Measurements from ENCODE around the gene AIF1L.
"Not testable (repeated sequence)": the region's sequence is repeated elsewhere in the genome, so short reads cannot be mapped to it uniquely, and the experiment has no call there.

The AIF1L gene

DNA sequence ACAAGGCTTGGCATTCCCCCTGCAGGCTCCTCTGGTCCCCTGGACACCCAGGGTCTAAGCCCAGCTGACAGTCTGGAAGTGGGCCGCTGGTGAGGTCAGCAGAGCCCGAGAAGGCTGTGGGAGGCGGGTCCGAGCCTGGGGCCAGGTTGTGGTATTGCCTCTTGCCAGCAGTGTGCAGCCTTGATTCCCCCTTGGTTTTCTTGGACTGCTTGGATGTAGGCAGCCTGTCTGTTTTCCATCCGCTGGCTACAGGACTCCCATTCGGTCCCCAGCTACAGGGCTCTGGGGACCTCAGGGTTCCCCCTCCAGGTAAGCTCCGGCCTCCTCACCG is 1.6 kb downstream of the AIF1L start:
- DNase-seq (ENCODE audit: low read depth in 1 of 2, low spot score in 1 of 2): no peak

- DNase-seq (ENCODE audit: low read depth in 1 of 2, low spot score in 1 of 2): no peak
Observed at GRCh38 chr9:131098391-131099101, 2.2 kb downstream of the AIF1L start.

GRCh38 chr9:131099102-131099606 is 2.8 kb downstream of the AIF1L start:
- DNase-seq (ENCODE audit: low read depth in 1 of 2, low spot score in 1 of 2): no peak

DNA sequence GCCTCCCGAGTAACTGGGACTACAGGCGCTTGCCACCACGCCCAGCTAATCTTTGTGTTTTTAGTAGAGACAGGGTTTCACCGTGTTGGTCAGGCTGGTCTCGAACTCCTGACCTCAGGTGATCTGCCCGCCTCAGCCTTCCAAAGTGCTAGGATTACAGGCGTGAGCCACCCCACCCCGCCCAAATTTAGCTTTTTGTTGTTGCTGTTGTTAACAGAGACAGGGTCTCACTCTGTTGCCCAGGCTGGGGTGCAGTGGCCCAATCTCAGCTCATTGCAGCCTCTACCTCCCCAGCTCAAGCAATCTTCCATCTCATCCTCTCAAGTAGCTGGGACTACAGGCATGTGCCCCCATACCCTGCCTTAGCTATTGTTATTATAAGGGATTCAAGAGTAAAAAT is 3.5 kb downstream of the AIF1L start:
- not testable (repeated sequence) for DNase-seq (ENCODE audit: low read depth in 1 of 2, low spot score in 1 of 2)

GRCh38 chr9:131100445-131100844 is 4.1 kb downstream of the AIF1L start:
- DNase-seq (ENCODE audit: low read depth in 1 of 2, low spot score in 1 of 2): no peak

- DNase-seq (ENCODE audit: low read depth in 1 of 2, low spot score in 1 of 2): no peak
Observed at GRCh38 chr9:131101207-131101964, 5.1 kb downstream of the AIF1L start.

- no peak for DNase-seq (ENCODE audit: low read depth in 1 of 2, low spot score in 1 of 2)
Observed at GRCh38 chr9:131103024-131103423, 6.7 kb downstream of the AIF1L start.

- no peak for DNase-seq (ENCODE audit: low read depth in 1 of 2, low spot score in 1 of 2)
Observed at GRCh38 chr9:131103535-131103934, 7.2 kb downstream of the AIF1L start.

GRCh38 chr9:131104016-131104740 is 7.8 kb downstream of the AIF1L start:
- no peak for DNase-seq (ENCODE audit: low read depth in 1 of 2, low spot score in 1 of 2)

DNA sequence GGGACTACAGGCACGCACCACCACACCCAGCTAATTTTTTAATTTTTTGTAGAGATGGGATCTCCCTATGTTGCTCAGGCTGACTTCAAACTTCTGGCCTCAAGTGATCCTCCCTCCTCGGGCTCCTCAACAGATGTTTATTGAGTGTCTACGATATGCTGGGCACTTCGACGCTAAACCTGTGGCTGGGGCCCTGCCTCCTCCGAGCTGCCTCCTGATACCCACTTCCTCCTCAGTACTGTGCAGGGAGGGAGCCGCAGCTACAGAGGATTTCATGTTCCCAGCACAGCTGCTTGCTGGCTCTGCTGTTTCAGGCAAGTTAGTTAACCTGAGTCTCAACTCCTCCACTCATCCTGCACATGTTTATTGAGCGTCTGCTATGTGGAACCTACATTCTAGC is 9.6 kb downstream of the AIF1L start:
- no peak for DNase-seq (ENCODE audit: low read depth in 1 of 2, low spot score in 1 of 2)

DNA sequence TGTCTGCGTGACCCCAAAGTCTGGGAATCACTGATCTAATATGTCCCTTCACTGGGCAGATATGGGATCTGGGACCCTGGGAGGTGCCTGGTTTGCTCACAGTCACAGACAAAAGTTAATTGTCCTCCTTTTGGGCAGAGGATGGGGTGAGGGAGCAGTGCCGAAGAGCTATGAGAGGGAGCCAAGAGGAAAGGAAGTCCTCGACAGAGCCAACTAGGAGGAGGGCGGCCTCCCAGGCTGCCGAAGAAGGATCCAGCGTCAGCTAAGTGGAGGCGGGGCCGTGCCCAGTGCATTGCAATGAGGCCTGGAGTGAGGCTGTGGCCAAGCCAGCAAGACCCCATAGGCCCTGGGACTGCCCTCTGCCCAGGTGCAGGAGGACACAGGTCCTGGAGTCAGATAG is 11.4 kb downstream of the AIF1L start:
- DNase-seq (ENCODE audit: low read depth in 1 of 2, low spot score in 1 of 2): no peak

DNA sequence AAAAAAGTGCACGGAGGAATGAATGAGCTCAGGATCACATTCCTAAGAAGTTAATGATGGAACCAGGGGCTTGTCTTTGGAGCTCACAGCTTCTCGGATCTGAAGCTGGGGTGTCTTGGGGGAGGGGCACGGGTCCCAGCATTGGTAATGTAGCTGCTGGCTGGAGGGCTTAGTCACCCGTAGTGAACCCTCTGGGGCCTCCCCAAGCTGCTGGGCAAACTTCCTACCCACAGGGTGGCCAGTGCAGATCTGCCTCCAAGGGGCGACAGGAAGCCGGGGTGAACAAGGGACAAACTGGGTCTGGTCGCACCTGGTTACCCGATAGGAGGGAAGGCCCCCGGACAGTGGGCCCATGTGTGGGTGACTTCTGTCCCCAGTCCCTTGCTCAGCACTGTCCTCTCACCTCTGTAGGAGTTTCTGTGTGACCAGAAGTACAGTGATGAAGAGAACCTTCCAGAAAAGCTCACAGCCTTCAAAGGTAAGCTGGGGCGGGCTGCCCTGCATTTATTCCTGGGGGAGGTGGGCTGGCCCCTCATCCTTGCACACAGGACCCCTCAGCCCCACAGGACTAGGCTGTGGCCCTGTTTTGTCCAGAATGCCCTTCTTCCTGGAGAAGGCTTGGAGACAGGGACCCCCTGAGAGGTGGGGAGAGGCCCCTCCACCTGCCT is 15.0 kb downstream of the AIF1L start:
- DNase-seq (ENCODE audit: low read depth in 1 of 2, low spot score in 1 of 2): no peak

DNA sequence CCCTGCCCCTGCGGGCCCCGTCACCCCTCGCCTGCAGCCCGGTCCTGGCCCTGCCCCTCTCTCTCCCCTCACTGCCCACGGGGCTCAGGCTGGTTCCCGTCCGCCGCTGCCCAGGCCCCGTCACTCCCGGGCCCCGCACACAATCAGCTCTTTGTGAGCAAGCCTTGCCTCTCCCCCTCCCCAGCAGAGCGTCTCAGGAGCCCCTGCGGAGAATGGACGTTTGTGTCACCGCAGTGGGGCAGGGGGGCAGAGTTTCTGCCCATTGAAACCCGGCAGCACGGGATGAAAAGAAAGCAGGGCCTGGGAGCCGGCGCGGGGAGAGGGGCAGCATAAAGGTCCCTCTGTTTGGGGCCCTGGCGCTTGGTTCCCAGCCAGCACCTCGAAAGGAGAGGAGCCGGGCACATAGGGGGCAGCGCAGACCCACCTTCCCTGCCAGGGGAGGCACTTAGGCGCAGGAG is 15.6 kb downstream of the AIF1L start:
- DNase-seq (ENCODE audit: low read depth in 1 of 2, low spot score in 1 of 2): no peak

DNA sequence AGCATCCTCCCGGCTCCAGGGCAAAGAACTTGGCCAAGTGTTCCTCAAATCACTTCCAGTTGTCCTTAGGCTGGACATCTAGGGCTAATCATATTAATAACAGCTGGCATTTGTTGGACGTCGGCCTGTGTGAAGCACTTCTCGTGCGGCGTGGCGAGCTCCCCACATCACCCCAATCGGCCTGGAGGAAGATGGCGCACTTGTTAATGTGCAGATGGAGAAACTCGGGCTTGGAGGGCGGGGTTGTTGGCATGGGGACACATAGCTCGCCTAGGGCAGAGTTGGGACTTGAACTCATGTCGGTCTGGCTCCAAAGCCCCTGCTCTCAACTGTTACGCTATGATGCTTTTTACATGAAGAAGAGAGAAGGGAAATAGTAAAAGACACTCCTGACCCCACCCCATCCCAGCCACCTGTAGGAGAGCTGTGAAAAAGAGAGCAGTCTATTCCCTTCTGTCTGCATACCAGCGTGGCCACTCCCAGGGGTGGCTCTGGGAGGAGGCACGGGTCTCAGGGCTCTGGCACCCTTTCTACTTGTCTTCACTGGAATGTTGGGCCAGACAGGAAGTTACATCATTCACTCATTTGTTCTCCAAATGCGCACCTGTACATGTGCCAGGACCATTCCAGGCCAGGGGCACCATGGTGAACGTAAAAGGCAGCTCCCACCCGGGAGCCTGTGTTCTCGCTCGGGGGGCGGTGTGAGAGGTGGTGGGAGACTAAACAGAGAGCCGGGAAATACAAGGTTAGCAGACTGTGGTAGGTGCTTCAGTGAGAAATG is 16.2 kb downstream of the AIF1L start:
- no peak for DNase-seq (ENCODE audit: low read depth in 1 of 2, low spot score in 1 of 2)

DNA sequence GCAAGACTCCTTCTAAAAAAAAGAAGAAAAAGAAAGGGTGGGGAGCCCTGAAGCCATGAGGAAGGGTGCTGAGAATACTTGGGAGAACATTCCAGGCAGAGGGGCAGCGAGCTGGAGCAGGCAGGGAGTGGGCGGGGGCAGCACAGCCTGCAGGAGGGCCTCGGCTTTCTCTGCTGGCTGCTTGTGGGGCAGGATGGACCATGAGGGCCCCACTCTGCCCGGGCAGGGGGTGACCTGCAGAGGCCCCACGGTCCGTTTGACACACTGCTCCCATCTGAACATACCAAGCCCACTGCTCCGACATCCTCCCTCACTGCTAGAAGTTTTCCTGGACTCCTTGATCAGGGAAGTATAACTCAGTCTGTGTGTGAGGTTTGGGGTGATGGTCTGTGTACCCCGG is 17.3 kb downstream of the AIF1L start:
- DNase-seq (ENCODE audit: low read depth in 1 of 2, low spot score in 1 of 2): no peak

- DNase-seq (ENCODE audit: low read depth in 1 of 2, low spot score in 1 of 2): no peak
Observed at GRCh38 chr9:131114084-131114535, 17.8 kb downstream of the AIF1L start.

DNA sequence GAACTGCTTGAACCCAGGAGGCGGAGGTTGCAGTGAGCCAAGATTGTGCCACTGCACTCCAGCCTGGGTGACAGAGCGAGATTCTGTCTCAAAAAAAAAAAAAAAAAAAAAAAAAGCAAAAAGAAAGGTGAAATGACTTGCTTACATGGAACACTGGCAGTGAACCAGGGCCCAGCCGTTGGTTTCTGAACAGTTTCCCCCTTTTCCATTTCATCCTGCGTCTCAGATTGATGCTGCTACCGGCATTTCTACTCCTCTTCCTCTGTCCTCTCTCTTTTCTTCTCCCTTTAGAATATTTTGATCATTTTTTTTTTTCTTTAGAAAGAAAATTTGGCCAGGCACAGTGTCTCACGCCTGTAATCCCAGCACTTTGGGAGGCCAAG is 19.0 kb downstream of the AIF1L start:
- not testable (repeated sequence) for DNase-seq (ENCODE audit: low read depth in 1 of 2, low spot score in 1 of 2)

DNA sequence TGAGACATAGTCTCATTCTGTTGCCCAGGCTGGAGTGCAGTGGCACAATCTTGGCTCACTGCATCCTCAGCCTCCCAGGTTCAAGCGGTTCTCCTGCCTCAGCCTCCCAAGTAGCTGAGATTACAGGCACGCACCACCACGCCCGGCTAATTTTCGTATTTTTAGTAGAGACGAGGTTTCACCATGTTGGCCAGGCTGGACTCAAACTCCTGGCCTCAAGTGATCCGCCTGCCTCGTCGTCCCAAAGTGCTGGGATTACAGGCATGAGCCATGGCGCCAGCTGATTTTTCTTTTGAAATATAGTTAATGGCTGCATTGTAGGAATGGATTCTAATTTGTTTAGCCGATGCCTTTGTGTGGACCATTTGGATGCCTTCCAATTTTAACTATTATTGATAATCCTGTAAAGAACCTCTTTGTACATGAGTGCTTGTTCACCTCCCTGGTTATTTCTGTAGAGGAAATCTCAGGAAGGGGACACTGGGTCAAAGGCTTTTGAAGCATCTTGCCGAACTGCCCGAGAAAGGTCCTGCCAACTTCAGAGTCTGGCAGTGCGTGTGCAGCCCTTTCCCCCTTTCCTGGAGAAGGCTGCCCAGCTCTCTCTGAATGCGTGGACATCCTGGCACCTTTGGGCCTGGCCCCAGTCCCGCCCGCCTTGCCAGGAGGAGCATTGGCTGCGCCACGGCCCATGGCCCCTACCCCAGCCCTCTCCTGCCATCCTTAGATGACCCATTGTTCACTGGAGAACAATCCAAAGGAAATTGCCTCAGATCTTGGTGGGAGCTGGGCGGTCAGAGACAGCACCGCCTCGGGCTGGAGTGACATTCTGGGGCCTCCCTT is 20.2 kb downstream of the AIF1L start:
- DNase-seq (ENCODE audit: low read depth in 1 of 2, low spot score in 1 of 2): no peak

- no peak for DNase-seq (ENCODE audit: low read depth in 1 of 2, low spot score in 1 of 2)
Observed at GRCh38 chr9:131117121-131117761, 20.9 kb downstream of the AIF1L start.

All from activated T-helper 1 cell treated with anti-CD3 and anti-CD28 coated beads, Interleukin-2, amount 50 U/mL, for 16 hours (primary cell).